Kidney (tissue), 14 donors: ENCODE measurements around the gene SLC6A11. TPM values are rescaled to one million over a fixed set of nuclear protein-coding genes. Genes with fewer than 3 reads are reported as not detected.

ENCODE experiments used
- DNase-seq, 5 donors: peaks; one replicate each; pipeline ENCODE4 v3.0.0-alpha.2; 2013 to 2020
- FAIRE-seq: peaks from 2 replicates; lab custom pipeline; 2012; peaks lifted over from hg19 to GRCh38; lab: Jason Lieb, UNC
- H3K27ac ChIP-seq, 2 donors: one replicate each; pipeline ENCODE4 v1.7.0; 2013; ENCODE audit warnings: low read depth in 2 of 2, low read length in 2 of 2, inconsistent platforms in 1 of 2
- H3K27me3 ChIP-seq: one replicate; pipeline ENCODE4 v1.7.1; 2013; ENCODE audit warnings: low read length, inconsistent platforms; ENCODE audit not compliant: control insufficient read depth, insufficient read depth
- H3K36me3 ChIP-seq, 3 donors: one replicate each; pipeline versions ENCODE4 v1.7.0 to v1.7.1; 2013; ENCODE audit warnings: low read length in 3 of 3, control low read depth in 1 of 3, inconsistent platforms in 1 of 3; ENCODE audit not compliant: insufficient read depth in 3 of 3, control insufficient read depth in 2 of 3
- H3K4me1 ChIP-seq, 3 donors: one replicate each; pipeline versions ENCODE4 v1.7.0 to v1.7.1; 2013; ENCODE audit warnings: low read length in 3 of 3, inconsistent platforms in 1 of 3, low read depth in 1 of 3; ENCODE audit not compliant: control insufficient read depth in 2 of 3, insufficient read depth in 2 of 3
- H3K4me3 ChIP-seq, 3 donors: one replicate each; pipeline versions ENCODE4 v1.7.0 to v1.8.1; 2013; ENCODE audit warnings: low read length in 3 of 3, control low read depth in 1 of 3, inconsistent platforms in 1 of 3
- H3K9ac ChIP-seq, 3 donors: one replicate each; pipeline versions ENCODE4 v1.7.0 to v1.7.1; 2013; ENCODE audit warnings: low read length in 3 of 3, control low read depth in 1 of 3, inconsistent platforms in 1 of 3
- H3K9me3 ChIP-seq, 3 donors: one replicate each; pipeline versions ENCODE4 v1.7.0 to v1.7.1; 2013; ENCODE audit warnings: low read length in 3 of 3, control low read depth in 1 of 3, inconsistent platforms in 1 of 3; ENCODE audit not compliant: control insufficient read depth in 2 of 3, insufficient read depth in 1 of 3
- intact Hi-C: fragments of 100-400 bp; cut with DNase I; formaldehyde crosslinking; loops from one replicate; pipeline ENCODE4 v1.11.1; 2022
- polyA plus RNA-seq: library from polyadenylated mRNA; stranded (reverse); fragments of 350-450 nt; fragmentation: Illumina TruSeq; extraction: RNeasy Lipid Tissue Mini Kit (QIAGEN cat#74804); gene quantifications from one replicate; pipeline ENCODE4 v1.2.3, GENCODE V29; 2014; ENCODE audit warnings: low read depth, low replicate concordance; ENCODE audit not compliant: insufficient read depth
- total RNA-seq: library from RNA; stranded (reverse); fragmentation: NEBNext Ultra II Directional; extraction: Animal tissue kit (Norgen Biotek cat#: 25700); gene quantifications from one replicate; pipeline ENCODE4 v1.2.1, GENCODE V29; 2021
- TF ChIP-seq, protein P1 (sequence below): IDR thresholded peaks from 3 replicates; pipeline ENCODE4 v1.5.1; 2012; ENCODE audit warnings: mild to moderate bottlenecking, moderate library complexity, borderline replicate concordance; ENCODE audit not compliant: insufficient read depth; ENCODE audit errors: extremely low read depth
- donor health status: control.
- donor health status: control.
- donor health status: control.
- donor health status: control.
- donor health status: control.
- donor health status: DM: yes; HTN: yes; CAD: no.
- donor health status: Normal renal cell carcinoma (clear cell type).

The SLC6A11 gene
- total and polyA plus RNA-seq, 2 donors from 2014 or later = 0.38 TPM; not detected in 1

DNA sequence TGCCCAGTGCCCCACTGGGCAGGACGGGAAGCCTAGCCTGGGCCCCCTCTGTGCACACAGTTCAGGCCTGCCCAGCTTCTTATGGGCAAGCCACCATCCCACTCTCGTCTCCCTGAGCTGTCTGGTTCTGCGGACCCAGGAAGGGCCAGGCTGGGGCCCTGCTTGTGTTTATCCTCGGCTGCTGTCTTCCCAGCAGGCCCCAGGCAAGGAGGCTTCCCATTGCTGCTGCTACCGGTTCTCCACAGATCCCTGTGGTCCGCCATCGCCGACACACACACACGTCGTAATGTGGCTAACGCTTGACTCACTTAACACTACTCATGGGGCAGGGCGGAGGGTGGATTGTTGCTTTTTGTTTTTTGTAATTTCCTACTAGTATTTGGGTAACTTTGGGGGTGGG, 124.1 kb downstream of the SLC6A11 start:
- Histone ChIP-seq H3K9me3 (no peaks in the 10 kb centered on the region), H3K27me3 (no peaks in the 10 kb centered on the region), H3K4me3 (no peak overlapping the region), H3K9ac (no peak overlapping the region), H3K27ac (no peak overlapping the region), H3K36me3 (no peaks in the 10 kb centered on the region), H3K4me1 (no peaks in the 10 kb centered on the region)
- TF ChIP-seq, protein P1, sequence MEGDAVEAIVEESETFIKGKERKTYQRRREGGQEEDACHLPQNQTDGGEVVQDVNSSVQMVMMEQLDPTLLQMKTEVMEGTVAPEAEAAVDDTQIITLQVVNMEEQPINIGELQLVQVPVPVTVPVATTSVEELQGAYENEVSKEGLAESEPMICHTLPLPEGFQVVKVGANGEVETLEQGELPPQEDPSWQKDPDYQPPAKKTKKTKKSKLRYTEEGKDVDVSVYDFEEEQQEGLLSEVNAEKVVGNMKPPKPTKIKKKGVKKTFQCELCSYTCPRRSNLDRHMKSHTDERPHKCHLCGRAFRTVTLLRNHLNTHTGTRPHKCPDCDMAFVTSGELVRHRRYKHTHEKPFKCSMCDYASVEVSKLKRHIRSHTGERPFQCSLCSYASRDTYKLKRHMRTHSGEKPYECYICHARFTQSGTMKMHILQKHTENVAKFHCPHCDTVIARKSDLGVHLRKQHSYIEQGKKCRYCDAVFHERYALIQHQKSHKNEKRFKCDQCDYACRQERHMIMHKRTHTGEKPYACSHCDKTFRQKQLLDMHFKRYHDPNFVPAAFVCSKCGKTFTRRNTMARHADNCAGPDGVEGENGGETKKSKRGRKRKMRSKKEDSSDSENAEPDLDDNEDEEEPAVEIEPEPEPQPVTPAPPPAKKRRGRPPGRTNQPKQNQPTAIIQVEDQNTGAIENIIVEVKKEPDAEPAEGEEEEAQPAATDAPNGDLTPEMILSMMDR = no peak
- DNase-seq = peak in 1 of 5 donors; percentile 43
- intact Hi-C loops = no loop called here
- FAIRE-seq = no peak

DNA sequence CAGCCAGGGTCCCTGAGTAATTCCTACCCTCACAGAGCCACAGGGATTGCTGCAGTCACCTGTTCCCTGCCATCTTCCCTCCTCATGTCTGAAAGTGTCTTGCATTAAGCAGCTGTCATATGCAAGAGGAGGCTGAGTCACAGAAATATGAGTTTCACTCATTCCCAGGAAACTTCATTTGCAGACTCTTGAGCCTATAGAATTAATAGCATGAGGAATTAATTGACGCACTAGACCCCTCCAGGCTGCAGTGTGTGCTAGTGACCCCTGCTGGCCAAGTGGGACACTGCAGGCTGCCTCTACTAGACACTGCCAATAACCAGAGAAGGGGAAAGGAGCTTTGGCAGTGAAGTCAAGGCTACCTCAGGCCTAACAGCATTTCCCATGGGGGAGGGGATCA, 125.9 kb downstream of the SLC6A11 start:
- DNase-seq (peak in 1 of 5 donors; percentile 1), FAIRE-seq (no peak)
- Histone ChIP-seq H3K9ac (no peak overlapping the region), H3K9me3 (no peaks in the 10 kb centered on the region), H3K4me1 (no peaks in the 10 kb centered on the region), H3K27me3 (no peaks in the 10 kb centered on the region), H3K27ac (no peak overlapping the region), H3K4me3 (no peak overlapping the region), H3K36me3 (no peaks in the 10 kb centered on the region)
- intact Hi-C loops = no loop called here
- TF ChIP-seq, protein P1 = no peak

DNA sequence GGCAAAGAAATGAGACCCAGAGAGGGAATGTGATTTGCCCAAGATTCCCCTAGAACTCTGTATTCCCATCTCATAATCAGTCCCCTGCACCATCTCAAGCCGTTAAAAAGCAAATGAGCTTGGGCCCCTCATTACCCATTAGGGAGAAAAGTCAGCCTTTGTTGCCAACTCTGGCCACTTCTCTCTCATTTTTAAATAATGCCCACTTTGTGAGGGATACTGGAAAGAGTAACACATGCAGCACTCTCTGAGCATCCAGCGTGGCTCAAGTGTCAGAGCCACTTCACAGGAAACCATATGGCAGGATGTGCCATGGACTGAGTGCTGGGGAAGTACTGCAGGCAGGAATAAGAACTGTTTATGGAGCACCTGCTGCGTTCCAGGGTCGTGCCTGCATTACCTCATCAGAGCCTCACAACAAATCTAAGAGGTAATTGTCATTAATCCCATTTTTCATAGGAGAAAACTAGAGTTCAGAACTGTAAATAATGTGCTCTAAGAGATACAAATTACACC, 126.7 kb downstream of the SLC6A11 start:
- Histone ChIP-seq H3K36me3 (no peaks in the 10 kb centered on the region), H3K9me3 (no peaks in the 10 kb centered on the region), H3K4me3 (no peak overlapping the region), H3K27me3 (no peaks in the 10 kb centered on the region), H3K9ac (no peak overlapping the region), H3K4me1 (no peaks in the 10 kb centered on the region), H3K27ac (no peak overlapping the region)
- FAIRE-seq (no peak), DNase-seq (no peak)
- TF ChIP-seq, protein P1 = no peak
- intact Hi-C loops = no loop called here

DNA sequence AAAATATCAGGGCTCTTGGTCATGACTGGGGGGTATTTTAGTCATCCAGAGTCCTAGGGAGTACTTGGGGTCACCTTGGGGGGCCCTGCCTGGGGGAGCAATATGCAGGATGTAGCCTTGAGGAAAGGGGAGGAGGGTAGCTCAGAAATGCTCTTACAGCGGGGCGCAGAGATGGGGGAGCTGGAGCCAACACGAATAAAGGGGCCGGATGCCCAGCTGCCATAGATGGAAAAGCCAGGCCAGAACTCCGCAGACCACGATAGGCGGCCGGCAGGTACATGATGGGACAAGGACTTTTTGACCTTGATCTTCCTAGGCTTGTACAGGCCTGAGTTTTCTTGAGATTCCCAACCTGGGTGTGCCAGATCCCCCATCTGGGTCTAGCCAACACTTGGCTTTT, 128.8 kb downstream of the SLC6A11 start:
- Histone ChIP-seq H3K9me3 (no peaks in the 10 kb centered on the region), H3K4me3 (no peak overlapping the region), H3K9ac (no peak overlapping the region), H3K27me3 (no peaks in the 10 kb centered on the region), H3K36me3 (no peaks in the 10 kb centered on the region), H3K4me1 (no peaks in the 10 kb centered on the region), H3K27ac (no peak overlapping the region)
- intact Hi-C loops = no loop called here
- TF ChIP-seq, protein P1 = no peak
- FAIRE-seq (no peak), DNase-seq (peak in 1 of 5 donors; percentile 52)
